Neural crest cell (in vitro differentiated cells): ENCODE results near the gene SLX9. TPM values are rescaled to one million over a fixed set of nuclear protein-coding genes. Genes with fewer than 3 reads are reported as not detected.

ENCODE experiments used
- DNase-seq: peaks from one replicate; pipeline ENCODE4 v3.0.0; 2021; ENCODE audit warnings: low read depth, mixed read lengths, low spot score
- H3K27ac Mint-ChIP-seq: one replicate; pipeline ENCODE4 v1.8.0; 2021; ENCODE audit warnings: mild to moderate bottlenecking, mixed read lengths; ENCODE audit not compliant: unreplicated experiment
- H3K27me3 Mint-ChIP-seq: 2 replicates; pipeline ENCODE4 v1.8.0; 2021; ENCODE audit warnings: low read depth, mild to moderate bottlenecking, mixed read lengths
- H3K36me3 Mint-ChIP-seq: 2 replicates; pipeline ENCODE4 v1.8.0; 2021; ENCODE audit warnings: low read depth, mild to moderate bottlenecking, mixed read lengths
- H3K4me1 Mint-ChIP-seq: 2 replicates; pipeline ENCODE4 v1.8.0; 2021; ENCODE audit warnings: mixed read lengths
- H3K4me3 Mint-ChIP-seq: one replicate; pipeline ENCODE4 v1.8.0; 2021; ENCODE audit warnings: mild to moderate bottlenecking, mixed read lengths
- H3K9me3 Mint-ChIP-seq: 2 replicates; pipeline ENCODE4 v1.8.0; 2021; ENCODE audit warnings: mixed read lengths
- total RNA-seq: library from RNA; stranded (reverse); gene quantifications from 2 replicates; pipeline ENCODE4 v1.2.1, GENCODE V29; 2021
- TF ChIP-seq, protein P1 (sequence below): fragments of 200-600 bp; sonication (generic); conservative IDR thresholded peaks from 2 replicates; pipeline ENCODE4 v1.5.0; 2021; ENCODE audit warnings: antibody characterized with exemption, mild to moderate bottlenecking

SLX9 gene
- total RNA-seq, 1 donor from 2014 or later = 42.3 TPM

DNA sequence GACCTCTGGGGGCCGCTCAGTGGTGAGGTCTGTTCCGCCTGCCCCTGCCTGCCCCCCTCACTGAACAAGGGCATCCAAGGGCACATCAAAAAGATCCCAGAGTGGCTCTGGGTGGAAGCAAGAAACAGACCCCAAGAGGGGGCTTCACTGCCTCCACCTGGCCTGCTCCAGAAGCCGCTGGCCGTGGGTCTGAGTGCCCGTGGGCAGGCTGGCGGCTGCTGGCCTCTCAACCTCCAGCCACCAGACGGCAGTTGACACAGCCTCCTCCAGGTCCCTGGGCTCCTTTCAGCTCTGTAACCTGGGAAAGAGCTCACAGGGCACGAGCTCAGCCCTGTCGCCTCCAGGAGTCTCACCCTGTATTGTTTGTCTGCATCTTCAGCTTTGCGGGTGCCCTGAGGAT is 56.3 kb downstream of the SLX9 start:
- H3K36me3 Mint-ChIP-seq = no peaks in the 10 kb centered on the region
- peaks cover 5% of the 10 kb centered on the region for H3K27me3 Mint-ChIP-seq
- no peak overlapping the region for H3K27ac Mint-ChIP-seq
- H3K9me3 Mint-ChIP-seq = no peaks in the 10 kb centered on the region
- DNase-seq = no peak
- no peak overlapping the region for H3K4me3 Mint-ChIP-seq
- TF ChIP-seq, protein P1, sequence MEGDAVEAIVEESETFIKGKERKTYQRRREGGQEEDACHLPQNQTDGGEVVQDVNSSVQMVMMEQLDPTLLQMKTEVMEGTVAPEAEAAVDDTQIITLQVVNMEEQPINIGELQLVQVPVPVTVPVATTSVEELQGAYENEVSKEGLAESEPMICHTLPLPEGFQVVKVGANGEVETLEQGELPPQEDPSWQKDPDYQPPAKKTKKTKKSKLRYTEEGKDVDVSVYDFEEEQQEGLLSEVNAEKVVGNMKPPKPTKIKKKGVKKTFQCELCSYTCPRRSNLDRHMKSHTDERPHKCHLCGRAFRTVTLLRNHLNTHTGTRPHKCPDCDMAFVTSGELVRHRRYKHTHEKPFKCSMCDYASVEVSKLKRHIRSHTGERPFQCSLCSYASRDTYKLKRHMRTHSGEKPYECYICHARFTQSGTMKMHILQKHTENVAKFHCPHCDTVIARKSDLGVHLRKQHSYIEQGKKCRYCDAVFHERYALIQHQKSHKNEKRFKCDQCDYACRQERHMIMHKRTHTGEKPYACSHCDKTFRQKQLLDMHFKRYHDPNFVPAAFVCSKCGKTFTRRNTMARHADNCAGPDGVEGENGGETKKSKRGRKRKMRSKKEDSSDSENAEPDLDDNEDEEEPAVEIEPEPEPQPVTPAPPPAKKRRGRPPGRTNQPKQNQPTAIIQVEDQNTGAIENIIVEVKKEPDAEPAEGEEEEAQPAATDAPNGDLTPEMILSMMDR = no peak
- peaks cover 11% of the 10 kb centered on the region for H3K4me1 Mint-ChIP-seq

DNA sequence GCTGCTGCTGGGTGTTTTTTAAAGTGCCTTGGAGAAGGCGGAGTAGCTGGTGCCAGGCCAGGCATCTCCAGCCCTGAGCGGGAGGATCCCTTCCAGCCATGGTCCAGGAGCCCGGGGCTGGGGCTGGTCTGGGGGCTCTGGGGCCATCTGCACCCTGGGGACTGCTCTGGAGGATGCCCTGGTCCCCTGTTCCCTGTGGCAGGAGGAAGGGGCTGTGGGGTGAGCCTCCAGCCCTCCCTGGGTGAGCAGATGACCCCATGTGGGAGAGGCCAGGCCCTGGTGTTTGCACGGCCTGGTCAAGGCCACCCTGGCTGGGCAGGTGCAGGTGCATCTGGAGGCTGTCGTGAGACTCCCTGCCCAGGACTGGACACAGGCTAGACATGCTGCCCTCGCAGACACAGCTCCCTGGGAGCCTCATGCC is 56.7 kb downstream of the SLX9 start:
- no peak overlapping the region for H3K27ac Mint-ChIP-seq
- TF ChIP-seq, protein P1 = no peak
- no peaks in the 10 kb centered on the region for H3K9me3 Mint-ChIP-seq
- no peak for DNase-seq
- H3K36me3 Mint-ChIP-seq = no peaks in the 10 kb centered on the region
- no peak overlapping the region for H3K4me3 Mint-ChIP-seq
- H3K4me1 Mint-ChIP-seq = peaks cover 11% of the 10 kb centered on the region
- peaks cover 5% of the 10 kb centered on the region for H3K27me3 Mint-ChIP-seq

DNA sequence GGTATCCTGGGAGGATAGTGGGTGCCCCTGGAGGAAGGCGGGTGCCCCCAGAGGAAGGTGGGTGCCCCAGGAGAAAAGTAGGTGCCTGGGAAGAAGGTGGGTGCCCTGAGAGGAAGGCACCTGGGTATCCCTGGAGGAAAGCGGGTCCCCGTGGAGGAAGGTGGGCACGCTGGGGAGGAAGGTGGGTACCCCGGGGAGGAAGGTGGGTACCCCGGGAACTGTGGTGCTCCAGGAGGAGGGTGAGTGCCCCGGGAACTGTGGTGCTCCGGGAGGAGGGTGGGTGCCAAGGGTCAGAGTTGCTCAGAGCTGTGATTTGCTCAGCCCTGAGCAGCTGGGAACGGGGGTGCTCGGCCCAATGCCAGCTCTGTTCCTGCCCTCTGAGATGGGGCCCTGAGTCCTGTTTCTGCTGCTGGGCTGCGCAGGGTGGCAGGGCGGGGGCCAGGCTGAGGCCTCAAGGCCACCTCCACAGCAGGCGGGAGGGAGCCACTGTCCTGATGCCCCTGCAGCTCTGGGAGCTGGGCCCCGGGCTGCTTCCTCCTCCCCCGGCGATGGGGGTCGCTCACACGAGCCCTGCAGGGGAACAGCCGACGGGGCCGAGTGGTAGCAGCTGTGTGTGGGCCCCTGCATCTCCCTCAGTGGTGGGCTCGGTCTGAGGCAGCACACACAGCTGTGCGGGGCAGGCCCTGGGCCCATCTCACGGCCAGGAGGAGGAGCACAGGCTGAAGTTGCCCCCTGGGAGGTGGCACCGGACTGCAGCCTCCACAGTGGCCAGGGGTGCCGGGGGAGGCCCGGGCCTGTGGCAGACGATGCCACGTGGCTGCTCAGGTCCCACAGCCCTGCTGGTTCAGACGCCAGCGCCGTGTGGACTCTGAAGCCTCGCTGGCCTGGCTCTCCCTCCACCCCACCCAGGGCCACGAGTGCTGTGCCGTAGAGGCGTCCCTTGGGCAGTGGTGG is 57.4 kb downstream of the SLX9 start:
- TF ChIP-seq, protein P1 = no peak
- peaks cover 5% of the 10 kb centered on the region for H3K27me3 Mint-ChIP-seq
- H3K27ac Mint-ChIP-seq = no peak overlapping the region
- H3K4me3 Mint-ChIP-seq = no peak overlapping the region
- peaks cover 11% of the 10 kb centered on the region for H3K4me1 Mint-ChIP-seq
- H3K36me3 Mint-ChIP-seq = no peaks in the 10 kb centered on the region
- no peak for DNase-seq
- H3K9me3 Mint-ChIP-seq = no peaks in the 10 kb centered on the region

DNA sequence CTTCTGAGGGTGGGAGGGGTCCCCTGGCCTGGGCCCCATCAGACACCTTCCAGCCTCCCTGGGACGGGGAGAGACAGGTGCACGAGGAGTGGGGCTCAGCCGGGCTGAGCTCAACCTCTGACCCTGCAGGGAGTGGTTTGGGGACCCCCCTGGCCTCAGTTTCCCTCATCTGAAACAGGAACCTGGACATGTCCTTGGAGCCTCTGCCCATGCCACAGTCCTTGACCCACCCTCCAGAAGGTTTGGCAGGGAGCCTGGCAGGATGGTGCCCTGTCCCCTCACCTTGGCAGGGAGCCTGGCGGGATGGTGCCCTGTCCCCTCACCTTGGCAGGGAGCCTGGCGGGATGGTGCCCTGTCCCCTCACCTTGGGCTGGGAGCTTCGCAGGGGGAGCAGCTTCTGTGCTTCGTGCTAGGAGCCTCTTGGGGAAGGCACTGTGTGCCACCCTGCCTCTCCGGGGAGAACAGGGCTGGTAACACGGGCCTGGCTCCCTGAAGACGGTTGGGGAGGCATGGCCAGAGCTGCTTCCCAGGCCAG is 58.3 kb downstream of the SLX9 start:
- Mint-ChIP-seq H3K27me3 (peaks cover 5% of the 10 kb centered on the region), H3K9me3 (no peaks in the 10 kb centered on the region), H3K4me3 (no peak overlapping the region), H3K27ac (no peak overlapping the region), H3K4me1 (peaks cover 14% of the 10 kb centered on the region), H3K36me3 (no peaks in the 10 kb centered on the region)
- DNase-seq = no peak
- TF ChIP-seq, protein P1 = no peak

DNA sequence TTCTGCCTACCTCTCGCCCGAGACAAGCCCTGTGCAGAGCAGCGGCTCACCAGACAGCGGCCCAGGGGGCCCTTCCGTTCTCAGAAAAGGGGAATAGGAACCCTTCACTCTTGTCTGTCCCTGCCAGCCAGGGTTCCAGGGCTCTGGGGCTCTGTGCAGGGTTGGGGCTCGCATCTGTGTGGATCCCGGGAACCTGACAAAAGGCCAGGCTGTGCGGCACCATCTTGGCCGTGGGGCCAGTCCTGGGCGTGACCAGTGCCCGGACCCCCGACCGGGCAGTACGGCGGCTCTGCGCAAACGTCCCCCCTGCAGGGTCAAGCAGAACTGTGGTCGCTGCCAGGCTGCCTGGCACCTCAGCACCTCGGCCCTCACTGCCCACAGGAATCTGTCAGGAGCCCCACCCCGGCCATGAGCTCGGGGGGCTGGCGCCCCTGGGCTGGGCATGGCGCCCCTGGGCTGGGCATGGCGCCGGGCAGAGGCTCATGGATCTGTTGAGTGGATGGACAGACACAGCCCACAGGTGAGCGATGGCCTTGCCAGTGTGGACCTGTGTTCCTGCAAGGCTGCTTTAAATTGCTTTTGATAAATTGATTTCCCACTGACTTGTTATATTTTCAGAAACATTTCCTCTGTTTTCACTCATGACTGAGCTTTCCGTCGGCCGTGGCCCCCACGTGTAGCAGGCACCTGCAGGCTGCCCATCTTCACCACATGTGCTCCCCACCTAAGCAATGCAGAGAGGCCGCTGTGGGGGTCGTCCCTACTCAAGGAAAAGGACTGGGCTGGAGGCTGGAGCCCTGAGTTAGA is 59.0 kb downstream of the SLX9 start:
- no peak overlapping the region for H3K4me3 Mint-ChIP-seq
- H3K36me3 Mint-ChIP-seq = no peaks in the 10 kb centered on the region

More for the DNA sequence above, 59.0 kb downstream of the SLX9 start:
- Mint-ChIP-seq H3K4me1 (peaks cover 21% of the 10 kb centered on the region), H3K27ac (peak overlapping the region; percentile 43), H3K9me3 (no peaks in the 10 kb centered on the region), H3K27me3 (peaks cover 5% of the 10 kb centered on the region)
- DNase-seq = no peak
- TF ChIP-seq, protein P1 = no peak
